ENCODE data around the gene KMT2B.

KMT2B gene

GRCh38 chr19:35740108-35740422 is 22.3 kb downstream of the KMT2B start:
- no peak for TF ChIP-seq CTCF (IDR thresholded peaks at IDR 0.05; ENCODE audit: low read depth, low read length)
- peak overlapping the region; percentile 64 for H3K4me3 ChIP-seq (ENCODE audit: low read depth, low read length)

GRCh38 chr19:35740423-35741202 is 22.8 kb downstream of the KMT2B start:
- TF ChIP-seq CTCF (IDR thresholded peaks at IDR 0.05; ENCODE audit: low read depth, low read length) = peak; percentile 23; the same call in 1 of the 2 replicates

GRCh38 chr19:35741203-35741515 is 23.4 kb downstream of the KMT2B start:
- H3K4me3 ChIP-seq (ENCODE audit: low read depth, low read length) = peak overlapping the region; percentile 64
- no peak for TF ChIP-seq CTCF (IDR thresholded peaks at IDR 0.05; ENCODE audit: low read depth, low read length)

More at GRCh38 chr19:35740423-35741202, 22.8 kb downstream of the KMT2B start:
- H3K4me3 ChIP-seq (ENCODE audit: low read depth, low read length) = peak overlapping the region; percentile 64

- TF ChIP-seq CTCF (IDR thresholded peaks at IDR 0.05; ENCODE audit: low read depth, low read length) = no peak
- no peak within 1 kb of the TSS for H3K4me3 ChIP-seq (ENCODE audit: low read depth, low read length)
These were observed 24.4 kb downstream of the KMT2B start, which contains the start of gene IGFLR1 for GRCh38 chr19:35742121-35742724. TSS of gene IGFLR1 (minus strand) at chr19:35742452. CDS start at chr19:35741180, 1,272 bp downstream.

- H3K4me3 ChIP-seq (ENCODE audit: low read depth, low read length) = no peak overlapping the region
- TF ChIP-seq CTCF (IDR thresholded peaks at IDR 0.05; ENCODE audit: low read depth, low read length) = no peak
These were observed 26.0 kb downstream of the KMT2B start for GRCh38 chr19:35743640-35744429.

- peak; percentile 14; the same call in 1 of the 2 replicates for TF ChIP-seq CTCF (IDR thresholded peaks at IDR 0.05; ENCODE audit: low read depth, low read length)
- H3K4me3 ChIP-seq (ENCODE audit: low read depth, low read length) = peak overlapping the region; percentile 94
These were observed 26.9 kb downstream of the KMT2B start for GRCh38 chr19:35744430-35745327.

Measured in WI38 (cell line).